MM.1S (cell line): ENCODE data around the gene ZBED5.

Experiments
- EZH2 ChIP-seq: fragments of 300-600 bp; sonication (generic); optimal IDR thresholded peaks from 2 replicates; pipeline ENCODE3; 2017; ENCODE audit warnings: low read depth, mild to moderate bottlenecking, antibody characterized with exemption, low read length, mixed read lengths
- EZH2phosphoT487 ChIP-seq: fragments of 300-600 bp; sonication (generic); IDR thresholded peaks from 2 replicates; pipeline ENCODE4 v1.6.1; 2018; ENCODE audit warnings: antibody characterized with exemption, low read length
- TF ChIP-seq, protein P1 (sequence below): fragments of 300-600 bp; sonication (generic); IDR thresholded peaks from 2 replicates; pipeline ENCODE4 v1.5.1; 2016; ENCODE audit warnings: antibody characterized with exemption, low read length, mixed read lengths

DNA sequence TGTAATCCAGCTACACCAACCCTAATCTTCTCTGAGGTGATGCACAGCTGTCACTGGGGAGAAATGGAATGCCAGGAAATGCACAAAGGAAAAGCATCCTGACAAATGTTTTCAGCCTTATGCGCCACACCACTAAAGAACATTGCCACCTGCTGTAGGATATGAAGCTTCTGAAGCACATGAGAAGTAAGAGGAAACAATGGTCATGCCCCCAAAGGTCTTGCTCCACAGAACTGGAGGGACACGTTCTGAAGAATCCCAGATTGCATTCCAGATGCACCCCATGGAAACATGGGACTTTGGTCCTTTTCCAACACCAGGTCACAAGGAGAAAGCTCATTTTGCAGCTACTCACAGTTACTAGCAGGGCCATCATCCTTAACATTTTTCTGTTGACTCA, 48.7 kb upstream of the ZBED5 start:
- TF ChIP-seq, protein P1, sequence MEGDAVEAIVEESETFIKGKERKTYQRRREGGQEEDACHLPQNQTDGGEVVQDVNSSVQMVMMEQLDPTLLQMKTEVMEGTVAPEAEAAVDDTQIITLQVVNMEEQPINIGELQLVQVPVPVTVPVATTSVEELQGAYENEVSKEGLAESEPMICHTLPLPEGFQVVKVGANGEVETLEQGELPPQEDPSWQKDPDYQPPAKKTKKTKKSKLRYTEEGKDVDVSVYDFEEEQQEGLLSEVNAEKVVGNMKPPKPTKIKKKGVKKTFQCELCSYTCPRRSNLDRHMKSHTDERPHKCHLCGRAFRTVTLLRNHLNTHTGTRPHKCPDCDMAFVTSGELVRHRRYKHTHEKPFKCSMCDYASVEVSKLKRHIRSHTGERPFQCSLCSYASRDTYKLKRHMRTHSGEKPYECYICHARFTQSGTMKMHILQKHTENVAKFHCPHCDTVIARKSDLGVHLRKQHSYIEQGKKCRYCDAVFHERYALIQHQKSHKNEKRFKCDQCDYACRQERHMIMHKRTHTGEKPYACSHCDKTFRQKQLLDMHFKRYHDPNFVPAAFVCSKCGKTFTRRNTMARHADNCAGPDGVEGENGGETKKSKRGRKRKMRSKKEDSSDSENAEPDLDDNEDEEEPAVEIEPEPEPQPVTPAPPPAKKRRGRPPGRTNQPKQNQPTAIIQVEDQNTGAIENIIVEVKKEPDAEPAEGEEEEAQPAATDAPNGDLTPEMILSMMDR = no peak
- no peak for TF ChIP-seq EZH2
- no peak for TF ChIP-seq EZH2phosphoT487
